Renal cortex interstitium (tissue), 11 donors: ENCODE data around the gene RSPH3. TPM values are rescaled to one million over a fixed set of nuclear protein-coding genes. Genes with fewer than 3 reads are reported as not detected.
A peak's percentile ranks its signal among the peaks of the same experiment; 100 is the strongest.
"Not testable (repeated sequence)": the region's sequence is repeated elsewhere in the genome, so short reads cannot be mapped to it uniquely, and the experiment has no call there.

Source experiments
- DNase-seq, 11 donors: peaks; one replicate each; pipeline ENCODE4 v3.0.0-alpha.2; 2013; ENCODE audit warnings: low read depth in 9 of 11, low spot score in 4 of 11; ENCODE audit errors: extremely low read depth in 1 of 11
- polyA plus RNA-seq, 3 donors: library from polyadenylated mRNA; unstranded; fragments of 120-200 nt; gene quantifications; one replicate each; pipeline ENCODE4 v1.2.1, GENCODE V29; 2013; ENCODE audit not compliant: insufficient read length in 3 of 3

The RSPH3 gene
- polyA plus RNA-seq, 3 donors = 16.1 to 22.6 (median 16.7) TPM

- DNase-seq = no peak
These were observed 6.4 kb downstream of the RSPH3 start for GRCh38 chr6:158993639-158994038.

DNA sequence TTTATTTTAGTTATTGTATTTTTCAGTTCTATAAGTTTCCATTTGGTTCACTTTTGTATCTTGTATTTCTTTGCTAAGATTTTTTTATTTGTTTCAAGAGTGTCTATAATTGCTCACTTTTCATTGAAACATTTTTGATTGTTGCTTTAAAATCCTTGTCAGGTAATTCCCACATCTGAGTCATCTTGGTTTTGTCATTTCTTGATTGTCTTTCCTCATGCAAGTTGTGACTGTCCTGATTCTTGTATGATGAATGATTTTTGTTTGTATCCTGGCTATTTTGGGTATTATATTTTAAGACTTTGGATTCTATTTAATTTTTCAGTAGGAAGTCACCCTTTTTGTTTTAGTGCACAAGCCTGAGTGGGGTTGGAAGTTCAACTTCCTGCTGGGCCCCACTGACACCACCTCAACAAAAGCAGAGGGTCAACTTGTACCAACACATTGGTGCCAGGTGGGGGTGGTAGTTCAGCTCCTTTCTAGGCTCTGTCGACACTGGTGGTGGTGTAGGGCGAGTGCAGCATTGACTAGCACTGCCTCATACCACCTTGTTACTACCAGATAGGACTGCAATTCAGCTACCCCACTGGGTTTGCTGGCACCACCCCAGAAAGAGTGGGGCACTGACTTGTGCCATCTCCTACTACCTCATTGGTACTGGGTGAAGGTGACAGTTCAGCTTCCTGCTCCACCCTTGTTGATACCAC, 8.8 kb downstream of the RSPH3 start:
- DNase-seq = no peak

DNA sequence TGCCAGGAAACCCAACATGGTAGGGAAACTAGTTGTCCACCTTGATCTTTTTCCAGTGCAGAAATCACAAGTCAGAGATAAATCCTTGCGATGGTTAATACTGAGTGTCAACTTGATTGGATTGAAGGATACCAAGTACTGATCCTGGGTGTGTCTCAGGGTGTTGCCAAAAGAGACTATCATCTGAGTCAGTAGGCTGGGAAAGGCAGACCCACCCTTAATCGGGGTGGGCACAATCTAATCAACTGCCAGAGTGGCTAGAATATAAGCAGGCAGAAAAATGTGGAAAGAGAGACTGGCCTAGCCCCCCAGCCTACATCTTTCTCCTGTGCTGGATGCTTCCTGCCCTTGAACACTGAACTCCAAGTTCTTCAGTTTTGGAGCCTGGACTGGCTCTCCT, 10.3 kb downstream of the RSPH3 start:
- not testable (repeated sequence) for DNase-seq

GRCh38 chr6:158988477-158988876, 11.5 kb downstream of the RSPH3 start:
- no peak for DNase-seq

- no peak for DNase-seq
These were observed 12.3 kb downstream of the RSPH3 start for GRCh38 chr6:158987657-158988056.

DNA sequence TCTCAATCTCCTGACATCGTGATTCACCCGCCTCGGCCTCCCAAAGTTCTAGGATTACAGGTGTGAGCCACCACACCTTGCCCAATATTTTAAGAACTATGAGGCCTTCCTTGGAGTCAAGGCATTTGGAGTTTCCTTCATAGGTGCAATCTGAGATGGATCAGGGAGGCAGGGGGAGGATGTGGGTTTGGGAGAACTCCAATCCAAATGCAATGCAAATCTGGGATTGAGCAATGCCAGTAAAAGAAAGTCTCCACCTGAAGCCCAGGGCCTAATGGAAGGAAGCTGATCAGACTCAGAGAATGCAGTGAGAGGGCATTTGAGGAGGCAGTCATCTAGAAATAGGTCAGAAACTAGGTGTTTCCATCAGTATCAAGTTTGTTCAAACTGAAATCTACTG, 21.2 kb downstream of the RSPH3 start:
- no peak for DNase-seq

GRCh38 chr6:158977382-158977781, 22.6 kb downstream of the RSPH3 start:
- no peak for DNase-seq

- DNase-seq = peak in 10 of 11 donors; percentile 10 to 38 (median 29)
These were observed 27.5 kb downstream of the RSPH3 start for GRCh38 chr6:158972241-158973233.

GRCh38 chr6:158970640-158971275, 29.2 kb downstream of the RSPH3 start:
- DNase-seq = no peak

GRCh38 chr6:158969148-158969547, 30.9 kb downstream of the RSPH3 start:
- no peak for DNase-seq

- DNase-seq = no peak
These were observed 36.8 kb downstream of the RSPH3 start for GRCh38 chr6:158963020-158963808.

DNA sequence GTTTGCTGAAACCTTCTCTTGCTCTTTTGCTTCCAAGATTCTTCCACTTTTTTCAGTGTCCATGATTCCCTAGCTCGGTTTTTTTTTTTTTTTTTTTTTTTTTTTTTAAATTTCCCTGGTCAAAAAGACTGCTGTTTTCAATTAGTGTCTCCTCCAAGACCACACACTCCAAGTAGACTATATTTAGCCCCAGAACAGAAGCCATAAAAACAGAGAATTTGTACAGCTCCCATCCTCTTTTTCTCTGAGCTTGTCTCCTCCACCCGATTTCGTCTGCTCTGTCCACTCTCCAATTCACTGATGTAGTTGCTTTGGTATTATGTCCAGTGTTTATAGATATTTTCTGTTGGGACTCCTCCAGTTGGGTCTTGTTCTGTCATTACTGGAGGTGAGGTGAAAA, 37.6 kb downstream of the RSPH3 start:
- DNase-seq = no peak

DNA sequence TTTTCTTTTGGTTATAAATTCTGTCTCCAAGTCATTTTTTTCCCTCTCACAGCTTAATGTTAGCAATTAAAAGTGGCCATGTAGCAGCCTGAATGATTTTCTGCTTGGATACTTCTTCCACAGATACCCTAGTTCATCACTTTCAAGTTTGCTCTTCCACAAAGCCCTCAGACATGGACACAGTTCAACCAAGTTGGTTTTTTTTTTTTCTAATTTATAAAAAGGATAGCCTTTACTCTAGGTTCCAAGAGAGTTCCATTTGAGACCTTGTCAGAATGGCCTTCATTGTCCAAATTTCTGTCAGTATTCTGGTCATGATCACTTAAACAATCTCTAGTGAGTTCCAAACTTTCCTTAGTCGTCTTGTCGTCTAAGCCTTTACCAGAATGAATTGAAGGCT, 40.0 kb downstream of the RSPH3 start:
- no peak for DNase-seq

- no peak for DNase-seq
These were observed 40.5 kb downstream of the RSPH3 start for GRCh38 chr6:158959552-158959951.

DNA sequence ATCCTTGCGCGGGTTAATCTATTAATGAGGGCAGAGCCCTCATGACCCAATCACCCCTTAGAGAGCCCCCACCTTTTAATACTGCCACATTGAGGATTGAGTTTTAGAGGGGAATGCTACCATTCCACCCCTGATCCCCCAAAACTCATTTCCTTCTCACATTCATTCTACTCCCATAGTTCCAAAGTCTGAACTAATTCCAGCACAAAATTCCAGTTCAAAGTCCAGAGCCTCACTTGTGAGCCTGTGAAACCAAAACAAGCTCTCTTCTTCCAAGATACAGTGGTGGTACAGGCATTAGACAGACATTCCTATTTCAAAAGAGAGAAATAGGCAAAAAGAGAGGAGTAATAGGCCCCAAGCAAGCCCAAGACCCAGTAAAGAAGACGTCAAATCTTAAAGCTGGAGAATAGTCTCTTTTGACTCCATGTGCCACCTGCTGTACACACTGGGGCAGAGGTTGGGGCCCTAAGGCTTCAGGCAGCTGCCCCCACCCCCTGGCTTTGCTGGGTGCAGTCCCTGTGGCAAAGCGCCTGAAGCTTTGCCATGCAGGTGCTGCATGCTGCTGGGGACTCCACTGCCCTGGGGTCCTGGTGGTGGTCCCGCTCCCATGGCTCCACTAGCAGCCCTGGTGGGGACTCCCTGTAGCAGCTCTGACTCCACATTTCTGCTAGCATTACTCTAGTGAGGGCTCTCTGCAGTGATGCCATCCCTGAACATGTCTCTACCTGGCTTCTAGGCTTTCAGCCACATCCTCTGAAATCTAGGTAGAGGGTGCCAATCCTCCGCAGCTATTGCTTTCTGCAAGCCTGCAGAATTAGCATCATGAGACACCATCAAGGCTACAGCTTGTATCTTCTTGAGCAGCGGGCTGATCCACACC, 41.3 kb downstream of the RSPH3 start:
- no peak for DNase-seq

GRCh38 chr6:158955255-158955654, 44.7 kb downstream of the RSPH3 start:
- DNase-seq = no peak

DNA sequence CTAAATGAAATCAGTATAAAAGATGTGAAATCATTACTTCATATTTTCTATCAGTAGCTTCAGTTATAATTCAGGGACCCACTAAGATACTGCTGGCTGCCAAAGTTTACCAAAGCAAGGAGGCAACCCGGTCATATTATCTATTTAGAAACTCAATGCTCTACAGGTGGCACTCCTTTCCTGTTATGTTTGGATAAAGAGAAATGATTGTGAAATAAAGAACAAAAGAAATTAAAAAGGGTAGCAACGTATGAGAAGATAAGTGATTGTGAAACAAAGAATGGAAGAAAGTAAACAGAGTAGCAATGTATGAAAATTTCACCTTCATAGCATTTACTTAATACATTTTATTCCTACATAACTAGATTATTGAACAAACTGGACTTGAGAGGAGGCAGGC, 45.2 kb downstream of the RSPH3 start:
- no peak for DNase-seq

DNA sequence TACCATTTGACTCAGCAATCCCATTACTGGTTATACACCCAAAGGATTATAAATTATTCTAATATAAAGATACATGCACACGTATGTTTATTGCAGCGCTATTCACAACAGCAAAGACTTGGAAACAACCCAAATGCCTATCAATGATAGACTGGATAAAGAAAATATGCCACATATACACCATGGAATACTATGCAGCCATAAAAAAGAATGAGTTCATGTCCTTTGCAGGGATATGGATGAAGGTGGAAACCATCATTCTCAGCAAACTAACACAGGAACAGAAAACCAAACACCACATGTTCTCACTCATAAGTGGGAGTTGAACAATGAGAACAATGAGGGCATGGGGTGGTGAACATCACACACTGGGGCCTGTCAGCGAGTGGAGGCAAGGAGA, 48.0 kb downstream of the RSPH3 start:
- DNase-seq = not testable (repeated sequence)
